Measurements from ENCODE around the gene GCGR.
A peak's percentile ranks its signal among the peaks of the same experiment; 100 is the strongest.
"Not testable (repeated sequence)": the region's sequence is repeated elsewhere in the genome, so short reads cannot be mapped to it uniquely, and the experiment has no call there.

The GCGR gene

DNA sequence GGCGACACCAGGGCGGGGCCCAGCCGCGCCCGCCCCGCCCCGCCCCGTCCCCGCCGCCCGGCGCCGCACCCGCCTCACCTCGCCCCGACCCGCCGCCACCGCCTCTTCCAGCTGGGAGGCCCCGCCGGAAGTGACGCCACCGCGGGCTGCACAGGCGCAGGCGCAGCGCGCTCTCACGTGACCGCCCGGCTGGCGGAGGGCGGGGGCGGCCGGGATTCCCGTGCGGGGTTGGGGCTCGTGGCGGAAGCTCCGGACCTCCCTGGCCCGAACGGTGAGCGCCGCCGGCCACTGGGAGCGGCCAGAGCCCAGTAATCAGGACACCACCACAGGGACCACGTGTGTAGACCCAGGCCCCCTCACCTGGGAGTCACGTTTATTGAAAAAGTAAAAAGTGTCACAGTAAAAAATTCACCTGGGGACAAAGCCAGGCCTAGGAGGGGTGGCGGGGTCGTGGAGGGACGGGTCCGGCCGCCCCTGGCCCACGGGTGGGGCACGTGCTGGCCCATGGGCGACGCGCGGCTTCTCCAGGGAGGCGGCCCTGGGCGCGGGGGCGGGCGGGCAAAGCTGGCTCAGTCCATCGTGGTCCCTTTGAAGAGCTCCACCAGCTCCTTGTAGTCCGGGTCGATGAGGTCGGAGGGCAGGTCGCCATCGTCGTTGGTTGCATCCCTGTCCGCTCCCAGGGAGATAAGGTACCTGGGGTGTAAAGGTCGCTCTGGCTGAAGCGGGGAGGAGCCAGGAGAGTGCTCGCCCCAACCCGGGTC lies 29.4 kb downstream of the GCGR start, which contains the start of gene MCRIP1:
Gene MCRIP1, minus strand, starts transcription at position 132 of the 761 bp plus-strand sequence. CDS start 8,785 bp downstream, outside the sequence.
- peak; percentile 94 for DNase-seq

DNA sequence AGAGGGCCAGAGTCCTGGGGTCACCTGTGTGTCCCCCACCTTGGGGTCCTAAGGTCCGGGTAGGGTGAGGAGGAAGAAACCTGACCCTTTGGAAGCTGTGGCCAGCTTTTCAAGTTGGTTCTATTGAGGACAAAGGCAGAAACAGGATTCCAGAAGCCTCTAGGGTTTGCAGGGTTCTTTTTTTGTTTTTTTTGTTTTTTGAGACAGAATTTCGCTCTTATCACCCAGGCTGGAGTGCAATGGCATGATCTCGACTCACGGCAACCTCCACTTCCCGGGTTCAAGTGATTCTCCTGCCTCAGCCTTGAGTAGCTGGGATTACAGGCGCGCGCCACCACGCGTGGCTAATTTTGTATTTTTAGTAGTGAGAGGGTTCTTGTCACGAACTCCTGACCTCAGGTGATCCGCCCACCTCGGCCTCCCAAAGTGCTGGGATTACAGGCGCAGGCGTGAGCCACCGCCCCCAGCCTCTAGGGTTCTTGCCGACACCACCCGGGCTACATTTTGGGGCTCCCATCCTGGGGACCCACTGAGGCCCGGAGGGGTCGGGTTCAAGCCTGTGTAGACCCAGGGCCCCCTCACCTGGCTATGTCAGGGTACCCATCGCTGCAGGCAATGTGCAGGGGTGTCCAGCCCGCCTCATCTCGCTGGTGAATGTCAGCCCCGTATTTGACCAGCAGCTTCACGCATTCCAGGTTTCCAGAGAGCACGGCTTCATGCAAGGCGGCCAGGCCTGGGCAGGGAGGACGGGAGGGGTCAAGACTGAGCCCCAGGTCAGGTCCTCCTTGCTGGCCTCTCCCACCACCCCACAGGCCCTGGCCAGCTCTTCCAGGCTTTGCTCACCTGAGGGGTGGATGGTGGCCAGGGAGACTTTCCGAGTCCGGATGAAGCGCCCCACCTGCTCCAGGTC lies 30.2 kb downstream of the GCGR start:
- no peak for DNase-seq

DNA sequence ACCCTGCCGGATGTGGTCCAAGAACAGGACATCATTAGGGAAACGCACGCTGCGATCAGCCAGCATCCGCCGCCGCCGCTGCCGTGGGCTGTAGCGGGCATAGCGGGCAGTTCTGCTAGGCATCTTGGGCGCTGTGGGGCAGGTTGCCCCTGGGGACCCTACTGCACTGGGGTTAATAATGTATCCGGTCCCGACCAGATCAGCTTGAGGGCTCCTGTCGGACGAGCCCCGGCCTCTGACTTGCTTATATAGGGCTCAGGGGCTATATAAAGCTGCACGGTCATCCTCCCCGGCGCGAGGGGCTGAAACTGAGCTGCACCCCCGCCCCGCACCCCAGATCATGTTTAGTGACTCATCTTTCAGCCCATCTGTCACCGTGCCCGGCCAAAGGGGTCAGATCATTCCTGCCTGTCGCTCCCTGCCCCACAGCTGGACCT lies 30.9 kb downstream of the GCGR start, which contains the start of gene PPP1R27:
Gene PPP1R27, minus strand, starts transcription at position 220 of the 437 bp plus-strand sequence. Its CDS starts 97 bp downstream, at position 123.
- no peak for DNase-seq

DNA sequence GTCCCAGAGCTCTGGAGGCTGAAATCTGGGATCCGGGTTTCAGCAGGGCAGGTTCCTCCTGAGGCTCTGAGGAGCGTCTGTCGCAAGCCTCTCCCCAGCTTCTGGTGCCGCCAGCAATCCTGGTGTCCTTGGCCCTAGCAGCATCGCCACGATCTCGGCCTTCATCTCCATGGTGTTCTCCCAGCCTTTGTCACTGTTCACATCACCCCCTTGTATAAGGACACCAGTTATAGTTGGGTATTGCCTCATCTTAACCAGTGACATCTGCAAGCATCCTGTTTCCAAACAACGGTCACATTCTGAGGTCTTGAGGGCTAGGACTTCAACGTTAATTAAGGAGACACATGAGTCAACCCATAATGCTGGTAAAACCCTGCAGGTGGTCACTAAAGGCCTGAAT lies 33.7 kb downstream of the GCGR start:
- no peak for DNase-seq

DNA sequence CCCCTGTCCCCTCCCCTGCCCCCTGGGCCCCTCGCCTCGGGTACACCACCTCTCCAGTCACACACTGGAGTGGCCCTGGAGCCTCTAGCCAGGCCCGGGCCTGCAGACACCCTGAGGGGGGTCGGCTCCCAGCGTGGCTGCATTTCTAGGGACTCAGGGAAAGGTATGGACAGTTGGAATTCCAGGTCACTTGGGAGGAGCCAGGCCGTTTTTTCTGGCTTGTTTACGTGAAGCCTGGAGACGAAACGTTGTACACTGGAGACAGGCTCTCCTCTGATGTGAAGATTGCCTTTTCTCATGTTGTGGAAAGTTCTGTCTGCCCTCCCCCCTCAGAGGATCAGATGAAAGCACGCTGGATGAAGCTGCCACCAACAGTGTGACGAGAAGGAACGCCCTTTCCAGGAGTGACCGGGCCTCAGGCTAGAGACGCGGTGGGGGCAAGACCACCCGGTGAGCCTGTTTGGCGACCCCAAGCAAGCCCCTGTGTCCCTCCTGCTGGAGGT lies 34.9 kb downstream of the GCGR start:
- DNase-seq, result no peak

DNA sequence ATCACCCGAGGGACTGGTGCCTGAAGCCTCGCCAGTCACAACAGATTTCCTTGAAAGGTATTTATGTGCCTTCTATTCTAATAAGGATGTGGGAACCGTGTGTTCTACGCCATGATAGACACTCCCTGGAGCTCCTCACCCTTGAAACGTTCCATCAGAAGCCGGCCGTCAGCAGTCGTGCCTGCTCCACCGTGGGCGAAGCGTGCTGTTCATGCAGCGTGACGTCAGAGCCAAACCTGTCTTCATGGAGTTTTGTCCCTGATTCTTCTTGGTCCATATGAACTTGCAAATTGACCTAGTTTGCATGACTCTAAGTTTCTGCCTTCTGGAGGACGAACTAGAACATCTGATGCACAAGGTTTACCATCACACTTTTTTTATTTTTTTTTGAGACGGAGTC lies 35.4 kb downstream of the GCGR start:
- no peak for DNase-seq

DNA sequence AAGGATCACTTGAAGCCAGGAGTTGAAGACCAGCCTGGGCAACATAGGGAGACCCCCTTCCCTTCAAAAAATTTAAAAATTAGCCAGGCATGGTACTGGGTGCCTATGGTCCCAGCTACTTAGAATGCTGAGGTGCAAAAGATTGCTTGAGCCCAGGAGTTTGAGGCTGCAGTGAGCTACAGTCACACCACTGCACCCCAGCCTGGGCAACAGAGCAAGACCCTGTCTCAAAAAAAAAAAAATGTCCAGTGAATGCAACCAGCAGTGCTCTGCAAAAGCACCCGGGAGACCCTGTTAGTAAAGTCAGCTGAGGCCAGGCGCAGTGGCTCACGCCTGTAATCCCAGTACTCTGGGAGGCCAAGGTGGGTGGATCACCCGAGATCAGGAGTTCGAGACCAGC lies 36.1 kb downstream of the GCGR start:
- DNase-seq, result not testable (repeated sequence)

DNA sequence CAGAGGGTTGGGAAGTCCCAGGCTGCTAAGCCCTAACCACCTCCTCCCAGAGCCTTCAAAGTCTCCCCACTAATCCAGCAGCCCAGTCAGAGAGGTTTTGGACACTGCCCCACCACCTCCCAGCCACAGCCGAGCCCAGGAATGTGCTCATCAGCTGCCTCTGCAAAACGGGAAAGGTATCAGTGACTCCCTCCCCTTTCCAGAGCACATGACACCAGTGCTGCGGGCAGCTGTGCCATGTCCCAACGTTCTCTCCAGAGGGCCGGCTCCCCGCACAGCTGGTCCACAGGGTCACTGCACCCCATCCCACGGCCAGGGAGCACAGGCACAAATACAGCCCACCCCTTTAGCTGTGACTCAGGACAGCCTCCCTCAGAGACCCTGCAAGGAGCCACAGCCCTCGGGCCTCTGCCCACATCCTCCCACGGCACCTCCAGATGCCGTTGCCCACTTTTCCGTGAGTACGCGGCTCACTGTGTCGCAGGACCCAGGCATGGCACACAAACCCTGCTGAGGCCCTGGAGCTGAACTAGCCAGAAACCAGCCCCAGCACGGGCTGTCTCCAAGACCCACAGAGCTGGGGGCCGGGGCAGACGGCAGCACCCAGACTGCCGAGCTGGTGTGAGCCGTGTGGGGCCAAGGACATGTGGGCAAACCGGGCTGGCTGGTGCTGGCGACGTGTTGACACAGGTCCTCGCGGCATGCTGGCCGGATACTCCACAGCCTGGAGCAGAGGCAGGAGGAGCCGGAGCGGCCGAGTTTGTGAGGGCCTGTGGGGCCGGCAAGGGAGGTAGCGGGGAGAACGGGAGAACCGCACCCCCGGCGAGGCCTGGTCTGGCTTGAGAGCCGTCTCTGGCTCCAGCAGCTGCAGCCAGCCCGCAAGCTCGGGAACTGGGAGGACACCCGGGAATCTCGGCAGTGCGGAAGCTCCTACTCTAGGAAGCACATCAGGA lies 37.2 kb downstream of the GCGR start:
- no peak for DNase-seq

DNA sequence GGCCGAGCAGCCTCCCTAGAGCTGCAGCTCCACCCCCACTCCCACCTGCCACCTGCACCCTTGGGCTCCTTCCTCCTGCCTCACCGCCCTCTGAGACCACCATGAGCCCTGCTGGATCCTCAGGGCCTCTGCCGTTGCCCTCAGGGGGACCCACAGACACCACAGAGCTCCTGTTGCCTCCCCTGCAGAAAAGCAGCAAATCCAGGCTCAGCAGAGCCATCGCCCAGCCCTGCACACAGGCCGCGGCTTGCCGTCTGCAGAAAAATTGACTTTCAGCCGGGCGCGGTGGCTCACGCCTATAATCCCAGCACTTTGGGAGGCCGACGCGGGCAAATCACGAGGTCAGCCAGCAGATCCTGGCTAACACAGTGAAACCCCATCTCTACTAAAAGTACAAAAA lies 37.9 kb downstream of the GCGR start:
- DNase-seq, result no peak

DNA sequence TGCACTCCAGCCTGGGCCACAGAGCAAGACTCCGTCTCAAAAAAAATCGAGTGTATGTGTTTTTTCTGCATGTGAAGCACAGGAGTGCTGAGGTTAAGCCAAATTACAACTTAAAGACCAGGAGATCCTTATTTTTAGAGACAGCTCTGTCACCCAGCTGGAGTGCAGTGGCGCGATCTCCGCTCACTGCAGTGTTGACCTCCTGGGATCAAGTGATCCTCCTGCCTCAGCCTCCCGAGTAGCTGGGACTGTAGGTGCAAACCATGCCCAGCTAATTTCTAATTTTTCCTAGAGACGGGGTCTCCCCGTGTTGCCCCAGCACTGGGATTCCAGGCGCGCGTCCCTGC lies 38.4 kb downstream of the GCGR start:
- no peak for DNase-seq

DNA sequence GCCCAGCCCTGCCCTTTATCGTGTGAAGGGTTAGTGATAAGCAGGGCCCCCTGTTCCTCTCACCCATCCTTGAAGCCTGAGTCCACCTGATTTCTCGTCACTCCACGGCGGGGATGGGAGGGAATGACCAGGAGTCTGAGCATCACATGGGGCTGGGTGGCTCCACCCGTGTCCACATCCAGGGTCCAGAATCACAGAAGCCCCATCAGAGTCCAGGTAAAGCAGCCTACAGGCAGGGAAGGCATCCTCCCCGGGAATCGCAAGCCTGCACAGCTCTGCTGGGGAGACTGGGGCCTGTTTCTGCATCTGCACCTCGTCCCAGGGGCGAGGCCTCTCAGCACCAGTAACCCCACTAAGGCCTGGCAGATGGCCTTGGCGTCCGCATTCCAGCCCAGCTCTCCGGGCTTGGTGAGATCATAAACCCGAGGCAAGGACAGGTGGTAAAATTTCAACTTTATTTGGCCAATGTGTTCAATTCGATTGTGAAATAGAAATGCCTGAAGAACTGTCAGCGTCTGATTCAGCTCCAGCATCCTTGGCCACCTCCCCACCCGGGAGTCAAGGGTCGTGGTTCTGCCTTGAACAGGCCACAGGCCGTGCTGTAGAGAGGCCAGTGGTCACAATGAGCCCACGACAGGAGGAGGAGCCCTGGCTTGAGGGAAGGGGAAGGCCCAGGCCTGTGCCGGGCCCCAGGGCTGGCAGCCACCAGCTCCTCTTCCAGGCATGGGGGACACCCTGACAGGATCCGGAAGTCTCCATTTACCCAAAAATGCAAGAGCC lies 39.0 kb downstream of the GCGR start:
- no peak for DNase-seq

DNA sequence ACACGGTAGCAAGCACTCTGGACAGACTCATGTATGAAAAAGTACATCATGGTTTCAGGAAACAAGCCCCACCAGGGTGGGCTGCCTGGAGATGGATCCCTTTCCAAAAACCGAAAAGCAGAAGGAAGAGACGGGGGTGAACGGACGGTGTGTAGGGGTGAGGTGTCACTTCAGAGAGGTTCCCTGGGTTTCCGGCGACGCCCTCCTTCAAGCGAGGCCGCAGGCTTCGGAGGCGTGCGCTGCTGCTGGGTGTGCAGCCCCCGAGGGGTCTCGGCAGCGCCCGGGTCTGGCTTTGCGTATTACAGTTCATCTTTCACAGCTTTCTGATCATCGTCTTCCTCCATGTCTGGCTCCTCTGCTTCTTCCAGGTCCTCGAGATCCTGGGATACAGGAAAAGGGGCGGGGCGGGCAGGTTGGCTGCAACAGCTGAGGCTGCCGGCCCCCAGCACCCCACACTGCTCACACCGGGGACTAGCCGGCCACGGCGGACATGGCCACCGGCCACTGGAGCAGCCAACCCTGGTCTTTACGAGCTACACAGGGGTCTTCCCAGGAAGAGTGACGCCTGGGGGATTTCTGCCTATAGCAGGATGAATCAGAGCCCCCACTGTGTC lies 39.9 kb downstream of the GCGR start:
- DNase-seq, result no peak

DNA sequence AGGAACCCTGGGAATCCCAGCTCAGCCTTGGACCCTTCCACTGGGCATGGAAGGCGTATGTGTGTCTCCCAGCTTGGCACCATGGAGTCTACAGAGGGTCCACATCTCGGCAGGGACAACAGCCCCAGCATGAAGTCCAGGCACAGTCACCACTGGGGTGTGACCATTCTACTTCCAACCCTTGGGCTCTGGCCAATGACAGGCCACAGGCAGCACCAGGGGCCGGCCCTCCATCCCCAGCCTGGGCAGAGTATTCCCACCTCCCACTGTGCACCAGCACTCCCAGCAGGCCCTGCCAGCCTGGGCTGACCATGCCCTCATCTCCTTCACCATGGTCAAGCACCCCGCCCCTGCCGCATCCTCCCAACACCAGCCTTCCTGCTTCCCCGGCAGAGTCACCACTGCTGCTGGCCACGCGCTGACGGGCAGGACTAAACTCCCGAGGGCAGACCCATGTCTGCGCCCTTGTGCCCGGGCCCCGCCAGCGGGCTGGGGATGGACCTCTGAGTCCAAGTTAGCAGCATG lies 40.4 kb downstream of the GCGR start:
- DNase-seq, result no peak

DNA sequence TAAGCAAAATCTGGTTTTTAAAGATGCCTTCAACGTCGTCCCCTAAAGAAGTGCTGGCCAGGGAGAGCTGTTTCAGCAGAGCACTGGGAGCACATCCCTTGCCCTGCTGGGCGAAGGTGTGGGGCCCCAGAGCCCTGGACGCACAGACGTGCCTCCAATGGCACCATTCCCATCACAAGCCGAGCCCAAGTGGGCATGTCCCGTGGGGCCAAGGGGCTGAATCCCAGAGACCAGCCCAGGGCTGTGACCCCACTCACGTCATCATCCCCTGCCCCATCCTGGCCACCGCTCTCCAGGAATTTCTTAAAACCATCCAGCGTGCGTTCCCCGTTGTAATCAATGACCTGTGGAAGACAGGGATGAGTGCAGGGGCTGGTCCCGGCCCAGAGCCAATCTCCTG lies 40.9 kb downstream of the GCGR start:
- no peak for DNase-seq

DNA sequence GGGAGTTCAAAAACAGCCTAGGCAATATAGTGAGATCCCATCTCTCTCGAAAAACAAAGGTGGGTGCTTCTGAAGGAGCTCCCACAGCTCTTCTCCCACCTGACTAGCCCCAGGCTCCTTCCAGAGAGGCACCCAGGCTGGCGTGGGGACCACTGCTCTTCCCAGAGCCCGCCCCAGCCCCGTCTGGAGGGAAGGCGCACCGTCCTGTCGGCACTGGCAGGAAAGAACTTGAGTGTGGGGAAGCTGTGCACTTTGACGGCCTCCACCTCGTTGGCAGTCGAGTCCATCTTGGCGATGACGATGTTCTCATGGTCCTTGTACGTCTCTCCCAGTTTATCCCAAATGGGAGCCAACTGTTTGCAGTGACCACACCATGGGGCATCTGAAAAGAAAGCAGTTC lies 41.4 kb downstream of the GCGR start:
- no peak for DNase-seq

DNA sequence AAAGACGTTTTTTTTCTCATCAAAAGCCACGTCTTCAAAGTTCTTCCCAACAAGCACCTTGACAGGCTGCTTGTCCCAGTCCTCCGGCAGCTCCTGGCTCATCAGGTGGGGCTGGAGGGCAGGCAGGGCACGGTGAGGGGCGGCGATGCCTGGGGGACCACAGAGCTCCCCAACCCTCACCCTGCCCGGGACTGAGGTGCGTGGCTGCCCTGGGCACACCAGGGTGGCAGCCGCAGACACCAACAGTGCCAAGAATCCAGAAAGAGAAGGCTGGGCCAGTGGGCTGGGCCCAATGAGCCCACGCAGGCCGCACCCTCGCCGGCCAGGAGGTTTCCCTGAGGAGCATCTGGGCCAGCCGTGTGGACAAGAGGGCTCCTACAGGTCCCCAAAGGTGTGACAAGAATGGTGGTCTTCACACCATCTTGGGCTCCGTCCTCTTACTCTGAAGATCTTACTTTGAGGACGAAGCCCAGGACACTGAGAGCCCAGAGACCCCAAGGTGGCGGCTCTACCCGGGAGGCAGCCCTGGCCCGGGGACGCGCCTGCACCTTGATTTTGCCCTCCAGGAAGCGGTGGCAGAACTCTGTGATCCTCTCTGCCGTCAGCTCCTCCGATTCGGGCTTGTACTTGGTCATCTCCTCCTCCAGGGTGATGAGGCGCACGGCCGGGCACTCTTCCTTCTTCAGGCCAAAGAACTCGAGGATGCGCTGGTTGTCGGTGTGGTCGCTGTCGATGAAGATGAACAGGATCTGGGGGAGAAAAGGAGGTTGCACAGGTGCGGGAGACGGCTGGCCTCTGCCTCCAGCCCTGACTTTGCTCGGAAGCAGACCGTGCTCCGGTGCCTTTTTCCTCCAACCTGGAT lies 42.2 kb downstream of the GCGR start:
- no peak for DNase-seq

DNA sequence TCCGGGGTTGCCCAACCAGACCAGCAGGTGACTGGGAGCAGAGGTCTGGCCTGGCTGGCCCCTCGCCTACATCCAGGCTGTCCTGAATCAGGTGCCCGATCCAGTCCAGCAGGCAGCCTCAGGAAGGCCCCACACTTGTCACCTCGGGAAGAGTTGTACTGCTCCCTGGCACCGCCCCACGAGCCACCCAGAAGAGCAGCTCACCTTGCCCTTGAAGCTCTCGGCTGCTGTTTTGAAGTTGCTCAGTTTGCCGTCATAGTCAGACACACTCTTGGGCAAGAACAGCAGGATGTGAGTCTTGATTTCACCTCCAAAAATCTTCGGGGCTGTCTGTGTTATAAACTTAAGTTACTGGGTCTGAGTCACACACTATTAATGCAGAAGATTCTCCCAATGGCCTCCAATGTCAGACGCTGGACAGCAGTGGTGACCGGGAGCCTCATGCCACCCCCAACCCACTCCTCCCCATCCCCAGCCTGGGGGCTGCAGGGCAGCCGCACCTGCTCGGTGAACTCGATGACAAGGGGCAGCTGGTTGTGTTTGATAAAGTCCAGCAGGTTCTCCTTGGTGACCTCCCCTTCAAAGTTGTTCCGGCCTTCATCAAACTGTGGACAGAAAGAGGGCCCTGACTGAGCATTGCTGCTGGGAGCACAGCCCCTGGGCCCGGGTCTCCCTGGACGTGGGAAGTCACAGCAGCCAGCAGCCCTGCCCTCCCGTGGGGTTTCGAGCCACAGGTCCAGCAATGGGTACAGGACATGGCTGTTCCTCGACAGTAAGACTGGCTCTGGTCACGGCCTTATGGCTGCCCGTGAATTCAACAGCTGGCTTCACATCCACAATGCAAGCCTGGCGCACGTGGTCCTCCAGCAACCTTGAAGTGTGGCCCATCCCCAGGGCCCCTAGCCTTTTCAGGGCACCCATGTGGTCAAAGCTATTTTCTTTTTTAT lies 43.1 kb downstream of the GCGR start:
- DNase-seq, result no peak

DNA sequence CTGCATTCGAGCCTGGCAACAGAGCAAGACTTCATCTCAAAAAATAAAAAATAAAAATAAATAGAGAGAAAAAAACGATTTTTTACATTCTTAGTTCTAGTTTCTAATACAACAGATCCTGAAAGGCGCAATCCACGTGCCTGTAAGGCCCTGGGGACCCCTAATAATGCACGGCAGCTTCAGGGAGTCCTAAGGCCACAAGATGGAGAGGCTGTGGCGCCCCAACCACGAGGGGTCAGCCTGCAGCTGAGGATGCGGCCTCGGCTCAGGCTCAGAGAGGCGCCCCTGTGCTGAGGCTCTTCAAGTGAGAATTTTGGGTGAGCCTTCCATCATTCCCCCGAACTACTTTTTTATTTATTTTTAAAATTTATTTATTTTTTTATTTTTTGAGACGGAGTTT lies 45.5 kb downstream of the GCGR start:
- no peak for DNase-seq

DNA sequence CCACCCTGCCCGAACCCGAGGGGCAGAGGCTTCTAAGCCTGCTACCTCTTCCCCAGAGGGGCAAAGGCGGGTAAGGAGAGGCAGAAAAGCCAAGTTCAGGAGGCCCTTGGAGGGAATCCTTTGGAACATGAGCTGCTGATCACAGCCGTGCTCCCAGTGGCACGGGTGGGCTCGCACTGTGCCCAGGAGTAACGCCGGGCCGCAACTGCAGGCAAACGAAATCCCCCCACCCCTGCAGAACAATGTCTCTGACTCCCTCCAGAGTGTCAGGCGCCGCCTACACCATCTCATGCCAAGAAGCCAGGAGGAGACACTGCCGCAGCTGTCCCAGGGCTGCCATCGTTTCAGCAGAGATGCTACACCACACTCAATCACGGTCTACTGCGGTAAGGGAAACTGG lies 47.5 kb downstream of the GCGR start:
- DNase-seq, result no peak
